ENCODE measurements around the gene STIM2. TPM values are rescaled to one million over a fixed set of nuclear protein-coding genes. Genes with fewer than 3 reads are reported as not detected.

Gene STIM2
- total and polyA plus RNA-seq, 9 of the 15 experiments (the other 6 are each of a cell fraction or from before 2014, with no cell fraction given) = 7.2 to 26.8 (median 15.4) TPM

DNA sequence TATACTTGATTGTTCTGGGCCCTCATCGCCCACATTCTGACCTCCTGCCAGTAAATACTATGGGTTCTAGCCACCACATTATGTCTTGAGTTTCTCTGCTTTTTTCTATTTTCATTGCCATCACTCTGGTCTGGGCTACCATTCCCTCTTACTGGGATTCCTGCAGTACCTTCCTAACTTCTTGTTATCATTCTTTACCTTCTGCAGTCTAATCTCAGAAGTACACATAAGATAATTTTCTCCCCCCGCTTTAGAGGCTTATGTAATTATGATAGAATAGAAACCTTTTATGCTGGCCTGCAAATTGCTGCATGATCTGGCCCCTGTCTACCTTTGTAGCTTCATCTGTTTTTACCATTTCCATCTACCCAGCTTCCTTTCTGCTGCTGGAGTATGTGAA is 19.2 kb downstream of the STIM2 start (continued):
- peak; percentile 67 for TF ChIP-seq NCOR1 (IDR thresholded peaks at IDR 0.05)
- peak; percentile 79 for TF ChIP-seq DPF2 (IDR thresholded peaks at IDR 0.05)
- TF ChIP-seq, protein P1, sequence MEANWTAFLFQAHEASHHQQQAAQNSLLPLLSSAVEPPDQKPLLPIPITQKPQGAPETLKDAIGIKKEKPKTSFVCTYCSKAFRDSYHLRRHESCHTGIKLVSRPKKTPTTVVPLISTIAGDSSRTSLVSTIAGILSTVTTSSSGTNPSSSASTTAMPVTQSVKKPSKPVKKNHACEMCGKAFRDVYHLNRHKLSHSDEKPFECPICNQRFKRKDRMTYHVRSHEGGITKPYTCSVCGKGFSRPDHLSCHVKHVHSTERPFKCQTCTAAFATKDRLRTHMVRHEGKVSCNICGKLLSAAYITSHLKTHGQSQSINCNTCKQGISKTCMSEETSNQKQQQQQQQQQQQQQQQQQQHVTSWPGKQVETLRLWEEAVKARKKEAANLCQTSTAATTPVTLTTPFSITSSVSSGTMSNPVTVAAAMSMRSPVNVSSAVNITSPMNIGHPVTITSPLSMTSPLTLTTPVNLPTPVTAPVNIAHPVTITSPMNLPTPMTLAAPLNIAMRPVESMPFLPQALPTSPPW (CRISPR knock-in tag; IDR thresholded peaks at IDR 0.05) = peak; percentile 82
- TF ChIP-seq SRSF7 (optimal IDR thresholded peaks at IDR 0.05; ENCODE audit: low read depth, low read length) = no peak
- peak; percentile 89 for TF ChIP-seq ARID1B (IDR thresholded peaks at IDR 0.05)
- TF ChIP-seq ZEB2 (IDR thresholded peaks at IDR 0.05) = 0 out of 2 replicates have a peak, but pooled peaks have one; percentile 23
- TF ChIP-seq, protein P2, sequence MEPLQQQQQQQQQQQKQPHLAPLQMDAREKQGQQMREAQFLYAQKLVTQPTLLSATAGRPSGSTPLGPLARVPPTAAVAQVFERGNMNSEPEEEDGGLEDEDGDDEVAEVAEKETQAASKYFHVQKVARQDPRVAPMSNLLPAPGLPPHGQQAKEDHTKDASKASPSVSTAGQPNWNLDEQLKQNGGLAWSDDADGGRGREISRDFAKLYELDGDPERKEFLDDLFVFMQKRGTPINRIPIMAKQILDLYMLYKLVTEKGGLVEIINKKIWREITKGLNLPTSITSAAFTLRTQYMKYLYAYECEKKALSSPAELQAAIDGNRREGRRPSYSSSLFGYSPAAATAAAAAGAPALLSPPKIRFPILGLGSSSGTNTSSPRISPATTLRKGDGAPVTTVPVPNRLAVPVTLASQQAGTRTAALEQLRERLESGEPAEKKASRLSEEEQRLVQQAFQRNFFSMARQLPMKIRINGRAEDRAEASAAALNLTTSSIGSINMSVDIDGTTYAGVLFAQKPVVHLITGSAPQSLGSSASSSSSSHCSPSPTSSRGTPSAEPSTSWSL (CRISPR knock-in tag; IDR thresholded peaks at IDR 0.05; ENCODE audit: borderline replicate concordance) = no peak
- 0 out of 4 replicates have a peak, but pooled peaks of 1 of the 2 experiments have one; percentile 53 for TF ChIP-seq TBL1XR1 (IDR thresholded peaks at IDR 0.05; ENCODE audit: low read length in 2 of 2)
- TF ChIP-seq TAL1 (IDR thresholded peaks at IDR 0.05) = peak; percentile 86
- no peak for TF ChIP-seq TBP (optimal IDR thresholded peaks at IDR 0.05; ENCODE audit: low read depth, low read length)
- TF ChIP-seq, protein P3, sequence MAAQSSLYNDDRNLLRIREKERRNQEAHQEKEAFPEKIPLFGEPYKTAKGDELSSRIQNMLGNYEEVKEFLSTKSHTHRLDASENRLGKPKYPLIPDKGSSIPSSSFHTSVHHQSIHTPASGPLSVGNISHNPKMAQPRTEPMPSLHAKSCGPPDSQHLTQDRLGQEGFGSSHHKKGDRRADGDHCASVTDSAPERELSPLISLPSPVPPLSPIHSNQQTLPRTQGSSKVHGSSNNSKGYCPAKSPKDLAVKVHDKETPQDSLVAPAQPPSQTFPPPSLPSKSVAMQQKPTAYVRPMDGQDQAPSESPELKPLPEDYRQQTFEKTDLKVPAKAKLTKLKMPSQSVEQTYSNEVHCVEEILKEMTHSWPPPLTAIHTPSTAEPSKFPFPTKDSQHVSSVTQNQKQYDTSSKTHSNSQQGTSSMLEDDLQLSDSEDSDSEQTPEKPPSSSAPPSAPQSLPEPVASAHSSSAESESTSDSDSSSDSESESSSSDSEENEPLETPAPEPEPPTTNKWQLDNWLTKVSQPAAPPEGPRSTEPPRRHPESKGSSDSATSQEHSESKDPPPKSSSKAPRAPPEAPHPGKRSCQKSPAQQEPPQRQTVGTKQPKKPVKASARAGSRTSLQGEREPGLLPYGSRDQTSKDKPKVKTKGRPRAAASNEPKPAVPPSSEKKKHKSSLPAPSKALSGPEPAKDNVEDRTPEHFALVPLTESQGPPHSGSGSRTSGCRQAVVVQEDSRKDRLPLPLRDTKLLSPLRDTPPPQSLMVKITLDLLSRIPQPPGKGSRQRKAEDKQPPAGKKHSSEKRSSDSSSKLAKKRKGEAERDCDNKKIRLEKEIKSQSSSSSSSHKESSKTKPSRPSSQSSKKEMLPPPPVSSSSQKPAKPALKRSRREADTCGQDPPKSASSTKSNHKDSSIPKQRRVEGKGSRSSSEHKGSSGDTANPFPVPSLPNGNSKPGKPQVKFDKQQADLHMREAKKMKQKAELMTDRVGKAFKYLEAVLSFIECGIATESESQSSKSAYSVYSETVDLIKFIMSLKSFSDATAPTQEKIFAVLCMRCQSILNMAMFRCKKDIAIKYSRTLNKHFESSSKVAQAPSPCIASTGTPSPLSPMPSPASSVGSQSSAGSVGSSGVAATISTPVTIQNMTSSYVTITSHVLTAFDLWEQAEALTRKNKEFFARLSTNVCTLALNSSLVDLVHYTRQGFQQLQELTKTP (IDR thresholded peaks at IDR 0.05; ENCODE audit: low read depth in 1 of 2, partially characterized antibody in 2 of 2) = no peak
- TF ChIP-seq SMARCE1 (IDR thresholded peaks at IDR 0.05) = peak; percentile 74
- peak in 1 of 2 experiments; percentile 65; a peak in 1 of 4 replicates for TF ChIP-seq RCOR1 (IDR thresholded peaks at IDR 0.05; ENCODE audit: borderline replicate concordance in 1 of 2, low read depth in 2 of 2, low read length in 2 of 2)
- TF ChIP-seq SMARCB1 (IDR thresholded peaks at IDR 0.05; ENCODE audit: insufficient read length, low read depth) = no peak
- peak; percentile 80 for TF ChIP-seq TEAD4 (IDR thresholded peaks at IDR 0.05; ENCODE audit: low read length)
- TF ChIP-seq TEAD4 (CRISPR knock-in tag; IDR thresholded peaks at IDR 0.05; ENCODE audit: borderline replicate concordance) = no peak
- TF ChIP-seq ADNP (tag; IDR thresholded peaks at IDR 0.05) = peak; percentile 34; the same call in 1 of the 2 replicates
- TF ChIP-seq EP300 (IDR thresholded peaks at IDR 0.05; ENCODE audit: low read length) = peak; percentile 80
- no peak for TF ChIP-seq ZFP36 (IDR thresholded peaks at IDR 0.05; ENCODE audit: low read depth, low read length, partially characterized antibody)
- TF ChIP-seq, protein P4, sequence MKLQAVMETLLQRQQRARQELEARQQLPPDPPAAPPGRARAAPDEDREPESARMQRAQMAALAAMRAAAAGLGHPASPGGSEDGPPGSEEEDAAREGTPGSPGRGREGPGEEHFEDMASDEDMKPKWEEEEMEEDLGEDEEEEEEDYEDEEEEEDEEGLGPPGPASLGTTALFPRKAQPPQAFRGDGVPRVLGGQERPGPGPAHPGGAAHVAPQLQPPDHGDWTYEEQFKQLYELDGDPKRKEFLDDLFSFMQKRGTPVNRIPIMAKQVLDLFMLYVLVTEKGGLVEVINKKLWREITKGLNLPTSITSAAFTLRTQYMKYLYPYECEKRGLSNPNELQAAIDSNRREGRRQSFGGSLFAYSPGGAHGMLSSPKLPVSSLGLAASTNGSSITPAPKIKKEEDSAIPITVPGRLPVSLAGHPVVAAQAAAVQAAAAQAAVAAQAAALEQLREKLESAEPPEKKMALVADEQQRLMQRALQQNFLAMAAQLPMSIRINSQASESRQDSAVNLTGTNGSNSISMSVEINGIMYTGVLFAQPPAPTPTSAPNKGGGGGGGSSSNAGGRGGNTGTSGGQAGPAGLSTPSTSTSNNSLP (IDR thresholded peaks at IDR 0.05; ENCODE audit: borderline replicate concordance, low read depth, low read length) = peak; percentile 71; the same call in 1 of the 2 replicates
- TF ChIP-seq MTA2 (IDR thresholded peaks at IDR 0.05; ENCODE audit: low read depth) = peak; percentile 66

Data from K562 (cell line).